Chondrocyte (in vitro differentiated cells): ENCODE data around the gene MYO1D. TPM values are rescaled to one million over a fixed set of nuclear protein-coding genes. Genes with fewer than 3 reads are reported as not detected.

Experiments used
- DNase-seq: peaks from one replicate; pipeline ENCODE4 v3.0.0; 2021; ENCODE audit warnings: mixed read lengths, low spot score
- H3K27ac Mint-ChIP-seq: one replicate; pipeline ENCODE4 v1.8.0; 2021; ENCODE audit warnings: mild to moderate bottlenecking, moderate library complexity, mixed read lengths; ENCODE audit not compliant: unreplicated experiment
- H3K27me3 Mint-ChIP-seq: 2 replicates; pipeline ENCODE4 v1.8.0; 2021; ENCODE audit warnings: low read depth, mixed read lengths
- H3K36me3 Mint-ChIP-seq: 2 replicates; pipeline ENCODE4 v1.8.0; 2021; ENCODE audit warnings: low read depth, mixed read lengths
- H3K4me1 Mint-ChIP-seq: 2 replicates; pipeline ENCODE4 v1.8.0; 2021; ENCODE audit warnings: low read depth, mild to moderate bottlenecking, mixed read lengths
- H3K4me3 Mint-ChIP-seq: one replicate; pipeline ENCODE4 v1.8.0; 2021; ENCODE audit warnings: mild to moderate bottlenecking, moderate library complexity, mixed read lengths; ENCODE audit not compliant: unreplicated experiment
- H3K9me3 Mint-ChIP-seq: 2 replicates; pipeline ENCODE4 v1.8.0; 2021; ENCODE audit warnings: low read depth, mixed read lengths
- CTCF ChIP-seq: fragments of 200-600 bp; sonication (generic); IDR thresholded peaks from 2 replicates; pipeline ENCODE4 v1.5.0; 2021; ENCODE audit warnings: antibody characterized with exemption, mild to moderate bottlenecking, moderate library complexity
- total RNA-seq: library from RNA; stranded (reverse); gene quantifications from 3 replicates; pipeline ENCODE4 v1.2.1, GENCODE V29; 2021

MYO1D gene
- total RNA-seq, 1 donor from 2014 or later, result 107 TPM

DNA sequence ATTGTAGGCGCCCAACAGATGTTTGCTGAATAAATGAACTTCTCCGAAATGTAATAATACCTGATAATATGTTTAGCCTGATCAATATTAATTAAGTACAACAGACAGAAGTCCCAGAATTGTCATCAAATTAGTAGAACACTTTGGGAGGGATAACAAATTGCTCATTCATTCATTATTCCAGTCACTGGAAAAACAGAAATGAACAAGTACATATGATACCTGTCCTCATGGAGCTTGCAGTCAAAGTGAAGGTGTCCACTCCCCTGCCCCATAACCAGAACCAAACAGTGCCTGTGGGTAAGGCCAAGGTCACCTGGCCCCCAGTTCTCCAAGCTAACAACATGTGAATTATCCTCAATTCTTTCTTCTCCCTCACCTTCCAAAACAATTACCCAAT, 42.8 kb downstream of the MYO1D start:
- Mint-ChIP-seq H3K36me3 (no peaks in the 10 kb centered on the region), H3K27me3 (no peaks in the 10 kb centered on the region), H3K4me1 (peaks cover 20% of the 10 kb centered on the region), H3K27ac (no peak overlapping the region), H3K4me3 (no peak overlapping the region), H3K9me3 (no peaks in the 10 kb centered on the region)
- DNase-seq, result no peak
- no peak for TF ChIP-seq CTCF

GRCh38 chr17:32833526-32833925, 43.4 kb downstream of the MYO1D start:
- Mint-ChIP-seq H3K4me3 (no peak overlapping the region), H3K4me1 (peaks cover 23% of the 10 kb centered on the region), H3K9me3 (no peaks in the 10 kb centered on the region), H3K27me3 (no peaks in the 10 kb centered on the region), H3K36me3 (no peaks in the 10 kb centered on the region), H3K27ac (no peak overlapping the region)
- no peak for TF ChIP-seq CTCF
- DNase-seq, result no peak

- H3K36me3 Mint-ChIP-seq, result no peaks in the 10 kb centered on the region
- no peak for TF ChIP-seq CTCF
- no peaks in the 10 kb centered on the region for H3K9me3 Mint-ChIP-seq
- DNase-seq, result no peak
- H3K4me1 Mint-ChIP-seq, result peaks cover 28% of the 10 kb centered on the region
- H3K27me3 Mint-ChIP-seq, result no peaks in the 10 kb centered on the region
- H3K27ac Mint-ChIP-seq, result no peak overlapping the region
- H3K4me3 Mint-ChIP-seq, result no peak overlapping the region
Observed at GRCh38 chr17:32833076-32833475, 43.8 kb downstream of the MYO1D start.

DNA sequence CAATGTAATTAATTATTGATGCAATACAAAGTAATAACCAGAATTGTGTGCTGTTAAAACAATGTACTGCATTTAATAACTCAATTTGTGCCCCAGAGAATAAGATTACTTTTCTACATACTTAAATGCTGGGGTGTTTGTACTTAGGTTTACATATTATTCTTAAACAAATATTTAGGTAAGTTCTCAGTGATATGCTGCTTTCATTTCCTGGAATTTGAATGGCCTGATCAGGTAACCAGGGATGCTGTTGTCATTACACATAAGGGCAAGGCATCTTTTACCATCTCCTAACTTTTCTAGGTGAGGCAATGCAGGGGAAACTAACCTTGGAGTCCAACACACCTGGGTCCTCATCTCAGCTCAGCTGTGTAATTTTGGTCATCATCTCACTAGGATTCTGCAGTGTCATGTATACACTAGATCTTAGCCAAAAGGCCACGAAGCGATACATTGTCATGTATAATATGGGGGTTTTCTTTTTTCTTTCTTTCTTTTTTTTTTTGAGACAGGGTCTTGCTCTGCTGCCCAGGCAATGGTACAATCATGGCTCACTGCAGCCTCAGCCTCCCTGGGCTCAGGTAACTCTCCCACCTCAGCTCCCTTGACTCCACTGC, 45.2 kb downstream of the MYO1D start:
- no peak overlapping the region for H3K27ac Mint-ChIP-seq
- DNase-seq, result no peak
- no peak overlapping the region for H3K4me3 Mint-ChIP-seq
- no peaks in the 10 kb centered on the region for H3K27me3 Mint-ChIP-seq
- peaks cover 41% of the 10 kb centered on the region for H3K4me1 Mint-ChIP-seq
- no peaks in the 10 kb centered on the region for H3K9me3 Mint-ChIP-seq
- no peak for TF ChIP-seq CTCF
- no peaks in the 10 kb centered on the region for H3K36me3 Mint-ChIP-seq

DNA sequence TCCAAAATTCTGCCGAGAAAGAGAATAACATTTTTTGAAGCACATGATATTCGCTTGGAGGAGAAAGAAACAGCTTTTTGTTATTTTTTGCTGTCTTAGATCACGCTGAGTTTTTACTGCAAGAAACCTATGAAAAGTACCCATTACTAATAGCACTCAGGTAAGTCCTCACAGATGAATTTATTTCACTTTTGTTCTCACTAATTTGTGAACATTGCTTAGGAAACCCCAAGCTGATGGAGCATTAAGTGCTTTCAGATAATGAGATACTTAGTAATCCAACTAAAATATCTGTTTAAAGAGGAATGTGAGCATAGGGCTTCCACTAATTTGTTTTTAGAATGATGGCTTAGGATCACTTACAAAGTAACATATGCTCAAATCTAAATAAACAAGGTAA, 45.7 kb downstream of the MYO1D start:
- no peaks in the 10 kb centered on the region for H3K9me3 Mint-ChIP-seq
- H3K4me1 Mint-ChIP-seq, result peaks cover 45% of the 10 kb centered on the region
- no peaks in the 10 kb centered on the region for H3K27me3 Mint-ChIP-seq
- TF ChIP-seq CTCF, result no peak
- H3K36me3 Mint-ChIP-seq, result no peaks in the 10 kb centered on the region
- no peak overlapping the region for H3K4me3 Mint-ChIP-seq
- no peak overlapping the region for H3K27ac Mint-ChIP-seq
- DNase-seq, result no peak
